ENCODE results near the gene DICER1. TPM values are rescaled to one million over a fixed set of nuclear protein-coding genes. Genes with fewer than 3 reads are reported as not detected.

Gene DICER1
- total RNA-seq, 1 experiment from 2014 or later: 62.0 TPM

DNA sequence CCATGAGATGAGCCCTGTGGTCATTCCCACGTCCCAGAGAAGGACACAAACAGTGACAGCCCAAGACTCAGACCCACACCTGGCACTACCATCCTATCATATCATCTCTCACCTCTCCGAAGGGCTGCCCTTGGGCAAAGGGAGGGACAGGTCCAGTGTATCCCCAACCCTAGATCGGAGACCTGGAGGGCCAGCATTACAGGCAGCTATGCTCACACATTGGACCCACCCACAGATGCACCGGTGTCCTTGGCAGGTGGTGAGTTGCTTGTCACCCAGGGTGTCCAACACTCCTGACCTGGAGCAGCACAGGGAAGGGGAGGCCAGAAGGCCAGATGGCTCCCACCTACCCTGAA lies 117.4 kb downstream of the DICER1 start:
- H3K27me3 Mint-ChIP-seq (ENCODE audit: low read depth): no peaks in the 10 kb centered on the region
- DNase-seq (ENCODE audit: low spot score) (no peak), ATAC-seq (no peak)
- no peaks in the 10 kb centered on the region; the same call in 1 of the 2 replicates for H3K9me3 Mint-ChIP-seq
- no peak overlapping the region for H3K27ac Mint-ChIP-seq
- peaks cover 7% of the 10 kb centered on the region for H3K4me1 Mint-ChIP-seq
- ChIA-PET POLR2A (no interaction called here), CTCF (no interaction called here)
- TF ChIP-seq, protein P1, sequence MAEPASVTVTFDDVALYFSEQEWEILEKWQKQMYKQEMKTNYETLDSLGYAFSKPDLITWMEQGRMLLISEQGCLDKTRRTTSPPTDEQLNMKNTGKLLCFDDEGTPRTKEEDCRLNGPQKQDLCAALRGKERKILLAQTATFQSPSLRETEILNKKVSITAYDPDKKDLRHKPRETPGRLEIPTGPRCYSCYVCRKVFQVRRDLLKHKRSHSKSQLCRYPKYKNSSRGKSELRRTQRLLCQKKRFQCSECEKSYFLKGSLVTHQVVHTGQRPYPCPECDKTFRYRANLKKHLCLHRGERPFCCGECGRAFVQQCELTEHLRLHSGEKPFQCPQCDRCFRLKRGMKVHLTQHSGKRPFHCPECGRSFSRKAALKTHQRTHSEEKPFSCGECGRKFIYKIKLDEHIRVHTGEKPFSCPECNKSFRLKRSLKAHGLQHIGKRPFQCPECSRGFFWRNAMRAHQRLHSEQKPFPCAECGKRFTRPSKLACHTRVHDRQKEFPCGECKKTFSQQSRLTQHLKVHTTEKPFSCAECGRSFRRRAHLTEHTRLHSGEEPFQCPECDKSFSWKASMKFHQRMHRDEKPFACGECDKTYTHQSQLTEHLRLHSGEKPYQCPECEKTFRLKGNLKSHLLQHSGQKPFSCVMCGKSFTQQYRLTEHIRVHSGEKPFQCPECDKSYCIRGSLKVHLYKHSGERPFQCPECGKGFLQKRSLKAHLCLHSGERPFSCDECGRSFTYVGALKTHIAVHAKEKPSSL (CRISPR knock-in tag; conservative IDR thresholded peaks at IDR 0.05): no peak
- TF ChIP-seq, protein P2, sequence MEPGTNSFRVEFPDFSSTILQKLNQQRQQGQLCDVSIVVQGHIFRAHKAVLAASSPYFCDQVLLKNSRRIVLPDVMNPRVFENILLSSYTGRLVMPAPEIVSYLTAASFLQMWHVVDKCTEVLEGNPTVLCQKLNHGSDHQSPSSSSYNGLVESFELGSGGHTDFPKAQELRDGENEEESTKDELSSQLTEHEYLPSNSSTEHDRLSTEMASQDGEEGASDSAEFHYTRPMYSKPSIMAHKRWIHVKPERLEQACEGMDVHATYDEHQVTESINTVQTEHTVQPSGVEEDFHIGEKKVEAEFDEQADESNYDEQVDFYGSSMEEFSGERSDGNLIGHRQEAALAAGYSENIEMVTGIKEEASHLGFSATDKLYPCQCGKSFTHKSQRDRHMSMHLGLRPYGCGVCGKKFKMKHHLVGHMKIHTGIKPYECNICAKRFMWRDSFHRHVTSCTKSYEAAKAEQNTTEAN (CRISPR knock-in tag; IDR thresholded peaks at IDR 0.05): no peak
- no peak for TF ChIP-seq CBFB (CRISPR knock-in tag; IDR thresholded peaks at IDR 0.05; ENCODE audit: low read depth)
- TF ChIP-seq, protein P3, sequence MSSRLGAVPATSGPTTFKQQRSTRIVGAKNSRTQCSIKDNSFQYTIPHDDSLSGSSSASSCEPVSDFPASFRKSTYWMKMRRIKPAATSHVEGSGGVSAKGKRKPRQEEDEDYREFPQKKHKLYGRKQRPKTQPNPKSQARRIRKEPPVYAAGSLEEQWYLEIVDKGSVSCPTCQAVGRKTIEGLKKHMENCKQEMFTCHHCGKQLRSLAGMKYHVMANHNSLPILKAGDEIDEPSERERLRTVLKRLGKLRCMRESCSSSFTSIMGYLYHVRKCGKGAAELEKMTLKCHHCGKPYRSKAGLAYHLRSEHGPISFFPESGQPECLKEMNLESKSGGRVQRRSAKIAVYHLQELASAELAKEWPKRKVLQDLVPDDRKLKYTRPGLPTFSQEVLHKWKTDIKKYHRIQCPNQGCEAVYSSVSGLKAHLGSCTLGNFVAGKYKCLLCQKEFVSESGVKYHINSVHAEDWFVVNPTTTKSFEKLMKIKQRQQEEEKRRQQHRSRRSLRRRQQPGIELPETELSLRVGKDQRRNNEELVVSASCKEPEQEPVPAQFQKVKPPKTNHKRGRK (CRISPR knock-in tag; IDR thresholded peaks at IDR 0.05; ENCODE audit: borderline replicate concordance): no peak
- TF ChIP-seq, protein P4, sequence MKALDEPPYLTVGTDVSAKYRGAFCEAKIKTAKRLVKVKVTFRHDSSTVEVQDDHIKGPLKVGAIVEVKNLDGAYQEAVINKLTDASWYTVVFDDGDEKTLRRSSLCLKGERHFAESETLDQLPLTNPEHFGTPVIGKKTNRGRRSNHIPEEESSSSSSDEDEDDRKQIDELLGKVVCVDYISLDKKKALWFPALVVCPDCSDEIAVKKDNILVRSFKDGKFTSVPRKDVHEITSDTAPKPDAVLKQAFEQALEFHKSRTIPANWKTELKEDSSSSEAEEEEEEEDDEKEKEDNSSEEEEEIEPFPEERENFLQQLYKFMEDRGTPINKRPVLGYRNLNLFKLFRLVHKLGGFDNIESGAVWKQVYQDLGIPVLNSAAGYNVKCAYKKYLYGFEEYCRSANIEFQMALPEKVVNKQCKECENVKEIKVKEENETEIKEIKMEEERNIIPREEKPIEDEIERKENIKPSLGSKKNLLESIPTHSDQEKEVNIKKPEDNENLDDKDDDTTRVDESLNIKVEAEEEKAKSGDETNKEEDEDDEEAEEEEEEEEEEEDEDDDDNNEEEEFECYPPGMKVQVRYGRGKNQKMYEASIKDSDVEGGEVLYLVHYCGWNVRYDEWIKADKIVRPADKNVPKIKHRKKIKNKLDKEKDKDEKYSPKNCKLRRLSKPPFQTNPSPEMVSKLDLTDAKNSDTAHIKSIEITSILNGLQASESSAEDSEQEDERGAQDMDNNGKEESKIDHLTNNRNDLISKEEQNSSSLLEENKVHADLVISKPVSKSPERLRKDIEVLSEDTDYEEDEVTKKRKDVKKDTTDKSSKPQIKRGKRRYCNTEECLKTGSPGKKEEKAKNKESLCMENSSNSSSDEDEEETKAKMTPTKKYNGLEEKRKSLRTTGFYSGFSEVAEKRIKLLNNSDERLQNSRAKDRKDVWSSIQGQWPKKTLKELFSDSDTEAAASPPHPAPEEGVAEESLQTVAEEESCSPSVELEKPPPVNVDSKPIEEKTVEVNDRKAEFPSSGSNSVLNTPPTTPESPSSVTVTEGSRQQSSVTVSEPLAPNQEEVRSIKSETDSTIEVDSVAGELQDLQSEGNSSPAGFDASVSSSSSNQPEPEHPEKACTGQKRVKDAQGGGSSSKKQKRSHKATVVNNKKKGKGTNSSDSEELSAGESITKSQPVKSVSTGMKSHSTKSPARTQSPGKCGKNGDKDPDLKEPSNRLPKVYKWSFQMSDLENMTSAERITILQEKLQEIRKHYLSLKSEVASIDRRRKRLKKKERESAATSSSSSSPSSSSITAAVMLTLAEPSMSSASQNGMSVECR (CRISPR knock-in tag; IDR thresholded peaks at IDR 0.05; ENCODE audit: borderline replicate concordance): no peak
- no peak for TF ChIP-seq NFYB (CRISPR knock-in tag; conservative IDR thresholded peaks at IDR 0.05; ENCODE audit: low read depth)
- TF ChIP-seq, protein P5, sequence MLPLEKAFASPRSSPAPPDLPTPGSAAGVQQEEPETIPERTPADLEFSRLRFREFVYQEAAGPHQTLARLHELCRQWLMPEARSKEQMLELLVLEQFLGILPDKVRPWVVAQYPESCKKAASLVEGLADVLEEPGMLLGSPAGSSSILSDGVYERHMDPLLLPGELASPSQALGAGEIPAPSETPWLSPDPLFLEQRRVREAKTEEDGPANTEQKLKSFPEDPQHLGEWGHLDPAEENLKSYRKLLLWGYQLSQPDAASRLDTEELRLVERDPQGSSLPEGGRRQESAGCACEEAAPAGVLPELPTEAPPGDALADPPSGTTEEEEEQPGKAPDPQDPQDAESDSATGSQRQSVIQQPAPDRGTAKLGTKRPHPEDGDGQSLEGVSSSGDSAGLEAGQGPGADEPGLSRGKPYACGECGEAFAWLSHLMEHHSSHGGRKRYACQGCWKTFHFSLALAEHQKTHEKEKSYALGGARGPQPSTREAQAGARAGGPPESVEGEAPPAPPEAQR (CRISPR knock-in tag; IDR thresholded peaks at IDR 0.05): no peak
- TF ChIP-seq, protein P6, sequence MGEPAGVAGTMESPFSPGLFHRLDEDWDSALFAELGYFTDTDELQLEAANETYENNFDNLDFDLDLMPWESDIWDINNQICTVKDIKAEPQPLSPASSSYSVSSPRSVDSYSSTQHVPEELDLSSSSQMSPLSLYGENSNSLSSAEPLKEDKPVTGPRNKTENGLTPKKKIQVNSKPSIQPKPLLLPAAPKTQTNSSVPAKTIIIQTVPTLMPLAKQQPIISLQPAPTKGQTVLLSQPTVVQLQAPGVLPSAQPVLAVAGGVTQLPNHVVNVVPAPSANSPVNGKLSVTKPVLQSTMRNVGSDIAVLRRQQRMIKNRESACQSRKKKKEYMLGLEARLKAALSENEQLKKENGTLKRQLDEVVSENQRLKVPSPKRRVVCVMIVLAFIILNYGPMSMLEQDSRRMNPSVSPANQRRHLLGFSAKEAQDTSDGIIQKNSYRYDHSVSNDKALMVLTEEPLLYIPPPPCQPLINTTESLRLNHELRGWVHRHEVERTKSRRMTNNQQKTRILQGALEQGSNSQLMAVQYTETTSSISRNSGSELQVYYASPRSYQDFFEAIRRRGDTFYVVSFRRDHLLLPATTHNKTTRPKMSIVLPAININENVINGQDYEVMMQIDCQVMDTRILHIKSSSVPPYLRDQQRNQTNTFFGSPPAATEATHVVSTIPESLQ (CRISPR knock-in tag; IDR thresholded peaks at IDR 0.05): no peak
- no peak for TF ChIP-seq GTF2I (CRISPR knock-in tag; conservative IDR thresholded peaks at IDR 0.05)
- TF ChIP-seq, protein P7, sequence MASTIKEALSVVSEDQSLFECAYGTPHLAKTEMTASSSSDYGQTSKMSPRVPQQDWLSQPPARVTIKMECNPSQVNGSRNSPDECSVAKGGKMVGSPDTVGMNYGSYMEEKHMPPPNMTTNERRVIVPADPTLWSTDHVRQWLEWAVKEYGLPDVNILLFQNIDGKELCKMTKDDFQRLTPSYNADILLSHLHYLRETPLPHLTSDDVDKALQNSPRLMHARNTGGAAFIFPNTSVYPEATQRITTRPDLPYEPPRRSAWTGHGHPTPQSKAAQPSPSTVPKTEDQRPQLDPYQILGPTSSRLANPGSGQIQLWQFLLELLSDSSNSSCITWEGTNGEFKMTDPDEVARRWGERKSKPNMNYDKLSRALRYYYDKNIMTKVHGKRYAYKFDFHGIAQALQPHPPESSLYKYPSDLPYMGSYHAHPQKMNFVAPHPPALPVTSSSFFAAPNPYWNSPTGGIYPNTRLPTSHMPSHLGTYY (CRISPR knock-in tag; IDR thresholded peaks at IDR 0.05): no peak
- TF ChIP-seq ETV6 (CRISPR knock-in tag; IDR thresholded peaks at IDR 0.05): no peak
- TF ChIP-seq, protein P8, sequence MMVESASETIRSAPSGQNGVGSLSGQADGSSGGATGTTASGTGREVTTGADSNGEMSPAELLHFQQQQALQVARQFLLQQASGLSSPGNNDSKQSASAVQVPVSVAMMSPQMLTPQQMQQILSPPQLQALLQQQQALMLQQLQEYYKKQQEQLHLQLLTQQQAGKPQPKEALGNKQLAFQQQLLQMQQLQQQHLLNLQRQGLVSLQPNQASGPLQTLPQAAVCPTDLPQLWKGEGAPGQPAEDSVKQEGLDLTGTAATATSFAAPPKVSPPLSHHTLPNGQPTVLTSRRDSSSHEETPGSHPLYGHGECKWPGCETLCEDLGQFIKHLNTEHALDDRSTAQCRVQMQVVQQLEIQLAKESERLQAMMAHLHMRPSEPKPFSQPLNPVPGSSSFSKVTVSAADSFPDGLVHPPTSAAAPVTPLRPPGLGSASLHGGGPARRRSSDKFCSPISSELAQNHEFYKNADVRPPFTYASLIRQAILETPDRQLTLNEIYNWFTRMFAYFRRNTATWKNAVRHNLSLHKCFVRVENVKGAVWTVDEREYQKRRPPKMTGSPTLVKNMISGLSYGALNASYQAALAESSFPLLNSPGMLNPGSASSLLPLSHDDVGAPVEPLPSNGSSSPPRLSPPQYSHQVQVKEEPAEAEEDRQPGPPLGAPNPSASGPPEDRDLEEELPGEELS (CRISPR knock-in tag; IDR thresholded peaks at IDR 0.05): no peak
- TF ChIP-seq, protein P9, sequence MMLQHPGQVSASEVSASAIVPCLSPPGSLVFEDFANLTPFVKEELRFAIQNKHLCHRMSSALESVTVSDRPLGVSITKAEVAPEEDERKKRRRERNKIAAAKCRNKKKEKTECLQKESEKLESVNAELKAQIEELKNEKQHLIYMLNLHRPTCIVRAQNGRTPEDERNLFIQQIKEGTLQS (CRISPR knock-in tag; conservative IDR thresholded peaks at IDR 0.05): no peak
- TF ChIP-seq SMAD3 (CRISPR knock-in tag; IDR thresholded peaks at IDR 0.05; ENCODE audit: borderline replicate concordance): no peak
- no peak for TF ChIP-seq JUN (CRISPR knock-in tag; IDR thresholded peaks at IDR 0.05)
- TF ChIP-seq ZNF317 (CRISPR knock-in tag; IDR thresholded peaks at IDR 0.05; ENCODE audit: borderline replicate concordance, low read depth): no peak
- TF ChIP-seq HMGA2 (CRISPR knock-in tag; IDR thresholded peaks at IDR 0.05): no peak
- no peak for TF ChIP-seq ESRRA (CRISPR knock-in tag; IDR thresholded peaks at IDR 0.05; ENCODE audit: borderline replicate concordance)
- no peak for TF ChIP-seq ZNF232 (CRISPR knock-in tag; IDR thresholded peaks at IDR 0.05)
- no peak for TF ChIP-seq NR3C1 (CRISPR knock-in tag; conservative IDR thresholded peaks at IDR 0.05; ENCODE audit: low read depth)
- no peaks in the 10 kb centered on the region for H3K36me3 Mint-ChIP-seq
- no peak overlapping the region for H3K4me3 Mint-ChIP-seq
